Measurements from ENCODE around the gene SS18L1. TPM values are rescaled to one million over a fixed set of nuclear protein-coding genes. Genes with fewer than 3 reads are reported as not detected.

SS18L1 gene
- total and polyA plus RNA-seq, 3 donors from 2014 or later, result 16.2 to 69.5 (median 54.6) TPM

- no peaks in the 10 kb centered on the region for H3K36me3 ChIP-seq (ENCODE audit: low read depth, missing control alignments)
- H3K9me3 ChIP-seq, result no peaks in the 10 kb centered on the region
- TF ChIP-seq POLR2A (IDR thresholded peaks at IDR 0.05) (no peak), CTCF (IDR thresholded peaks at IDR 0.05) (no peak)
- no peak overlapping the region for H3K27ac ChIP-seq
- DNase-seq, result no peak
- peaks cover 16% of the 10 kb centered on the region for H3K4me1 ChIP-seq
- intact Hi-C loops (cut with DNase I; ENCODE audit: low total_unique reads), result no loop called here
- 74 to 75% methylated on average over 12 to 13 of the region's 13 CpGs for WGBS, 2 donors
- no peaks in the 10 kb centered on the region for H3K27me3 ChIP-seq
- H3K4me3 ChIP-seq, result no peak overlapping the region
Measured at GRCh38 chr20:62222972-62223371, 79.4 kb downstream of the SS18L1 start.

GRCh38 chr20:62223571-62223970 lies 80.0 kb downstream of the SS18L1 start:
- intact Hi-C loops (cut with DNase I; ENCODE audit: low total_unique reads), result no loop called here
- H3K27ac ChIP-seq, result no peak overlapping the region
- peaks cover 16% of the 10 kb centered on the region for H3K4me1 ChIP-seq
- 93 to 100% methylated on average over 1 to 9 of the region's 9 CpGs for WGBS, 2 donors
- no peaks in the 10 kb centered on the region for H3K36me3 ChIP-seq (ENCODE audit: low read depth, missing control alignments)
- H3K4me3 ChIP-seq, result no peak overlapping the region
- no peaks in the 10 kb centered on the region for H3K27me3 ChIP-seq
- TF ChIP-seq CTCF (IDR thresholded peaks at IDR 0.05) (no peak), POLR2A (IDR thresholded peaks at IDR 0.05) (no peak)
- no peaks in the 10 kb centered on the region for H3K9me3 ChIP-seq
- no peak for DNase-seq

- Histone ChIP-seq H3K4me3 (no peak overlapping the region), H3K27me3 (no peaks in the 10 kb centered on the region), H3K36me3 (ENCODE audit: low read depth, missing control alignments) (no peaks in the 10 kb centered on the region), H3K4me1 (peaks cover 10% of the 10 kb centered on the region), H3K9me3 (no peaks in the 10 kb centered on the region), H3K27ac (no peak overlapping the region)
- TF ChIP-seq CTCF (IDR thresholded peaks at IDR 0.05) (no peak), POLR2A (IDR thresholded peaks at IDR 0.05) (no peak)
- intact Hi-C loops (cut with DNase I; ENCODE audit: low total_unique reads), result no loop called here
- DNase-seq, result no peak
- 65 to 69% methylated on average over 17 to 21 of the region's 21 CpGs for WGBS, 2 donors
Measured at GRCh38 chr20:62224113-62224855, 80.7 kb downstream of the SS18L1 start.

DNA sequence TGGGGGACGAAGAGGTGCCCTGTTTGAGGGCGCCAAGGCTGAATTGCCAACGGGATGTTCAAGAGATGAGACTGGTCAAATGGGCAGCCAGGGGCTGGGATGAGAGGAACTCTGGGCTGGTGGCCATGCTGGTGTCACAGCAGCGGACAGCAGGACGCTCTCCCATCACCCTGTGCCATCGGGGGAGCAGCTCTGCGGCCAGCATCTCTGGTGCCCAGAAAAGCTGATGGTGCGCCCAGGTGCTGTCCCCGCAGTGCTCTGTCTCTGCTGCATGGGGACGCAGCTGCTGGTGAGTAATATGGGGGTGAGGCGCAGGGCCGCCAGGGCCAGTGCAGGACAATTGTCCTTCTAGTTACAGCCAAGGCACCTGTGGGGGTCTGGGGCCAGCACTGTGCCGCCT lies 81.5 kb downstream of the SS18L1 start:
- intact Hi-C loops (cut with DNase I; ENCODE audit: low total_unique reads), result no loop called here
- H3K9me3 ChIP-seq, result no peaks in the 10 kb centered on the region
- H3K27ac ChIP-seq, result no peak overlapping the region
- peaks cover 7% of the 10 kb centered on the region for H3K4me1 ChIP-seq
- no peak overlapping the region for H3K4me3 ChIP-seq
- TF ChIP-seq POLR2A (IDR thresholded peaks at IDR 0.05) (no peak), CTCF (IDR thresholded peaks at IDR 0.05) (no peak)
- no peak for DNase-seq
- no peaks in the 10 kb centered on the region for H3K36me3 ChIP-seq (ENCODE audit: low read depth, missing control alignments)
- H3K27me3 ChIP-seq, result no peaks in the 10 kb centered on the region
- 93 to 98% methylated on average over 10 to 13 of the region's 13 CpGs for WGBS, 2 donors

Measured in testis (tissue), 3 donors.